D721Med (cell line): ENCODE data around the gene COPS8.

ENCODE experiments used
- DNase-seq: peaks from one replicate; pipeline ENCODE4 v3.0.0; 2011; ENCODE audit warnings: low spot score; ENCODE audit not compliant: insufficient read length
- FAIRE-seq: peaks from 2 replicates; lab custom pipeline; 2011; peaks lifted over from hg19 to GRCh38; lab: Jason Lieb, UNC
- CTCF ChIP-seq: IDR thresholded peaks from 2 replicates; pipeline ENCODE4 v1.5.1; 2012; ENCODE audit warnings: mild to moderate bottlenecking, control low read depth; ENCODE audit not compliant: insufficient read depth; ENCODE audit errors: missing control alignments

Gene COPS8

GRCh38 chr2:237045449-237045848 is 40.2 kb upstream of the COPS8 start:
- no peak for TF ChIP-seq CTCF
- FAIRE-seq (no peak), DNase-seq (no peak)

- FAIRE-seq, result no peak
- TF ChIP-seq CTCF, result no peak
- no peak for DNase-seq
These were observed 37.1 kb upstream of the COPS8 start for GRCh38 chr2:237048595-237048994.

GRCh38 chr2:237051861-237052260 is 33.8 kb upstream of the COPS8 start:
- FAIRE-seq (no peak), DNase-seq (no peak)
- no peak for TF ChIP-seq CTCF

- no peak for TF ChIP-seq CTCF
- no peak for FAIRE-seq
- DNase-seq, result no peak
These were observed 32.6 kb upstream of the COPS8 start for GRCh38 chr2:237053066-237053465.

GRCh38 chr2:237055386-237056100 is 30.1 kb upstream of the COPS8 start:
- FAIRE-seq, result no peak

GRCh38 chr2:237056287-237056875 is 29.3 kb upstream of the COPS8 start:
- TF ChIP-seq CTCF, result no peak
- no peak for DNase-seq
- no peak for FAIRE-seq

More at GRCh38 chr2:237055386-237056100, 30.1 kb upstream of the COPS8 start:
- TF ChIP-seq CTCF, result no peak
- DNase-seq, result no peak

GRCh38 chr2:237057107-237057506 is 28.6 kb upstream of the COPS8 start:
- FAIRE-seq (no peak), DNase-seq (no peak)
- no peak for TF ChIP-seq CTCF
